Ascending aorta (tissue), 2 donors: ENCODE measurements around the gene DIPK1C. TPM values are rescaled to one million over a fixed set of nuclear protein-coding genes. Genes with fewer than 3 reads are reported as not detected.

Experiments used
- DNase-seq, 2 donors: peaks; one replicate each; pipeline ENCODE4 v3.0.0-alpha.2; 2019; ENCODE audit warnings: low spot score in 2 of 2
- H3K27ac ChIP-seq, 2 donors: fragments of 200-600 bp; sonication (generic); one replicate each; pipeline ENCODE4 v1.5.1; 2016 to 2017; ENCODE audit warnings: mild to moderate bottlenecking in 1 of 2
- H3K27me3 ChIP-seq: fragments of 200-600 bp; sonication (generic); one replicate; pipeline ENCODE4 v1.5.1; 2017
- H3K36me3 ChIP-seq, 2 donors: fragments of 200-600 bp; sonication (generic); one replicate each; pipeline ENCODE4 v1.5.1; 2016
- H3K4me1 ChIP-seq, 2 donors: fragments of 200-600 bp; sonication (generic); one replicate each; pipeline ENCODE4 v1.5.1; 2016 to 2017; ENCODE audit warnings: mild to moderate bottlenecking in 1 of 2
- H3K4me3 ChIP-seq, 2 donors: fragments of 200-600 bp; sonication (generic); one replicate each; pipeline ENCODE4 v1.5.1; 2016 to 2017; ENCODE audit warnings: mild to moderate bottlenecking in 1 of 2
- H3K9me3 ChIP-seq, 2 donors: fragments of 200-600 bp; sonication (generic); one replicate each; pipeline ENCODE4 v1.5.1; 2016
- intact Hi-C: fragments of 100-400 bp; cut with DNase I; formaldehyde crosslinking; loops from one replicate; pipeline ENCODE4 v1.15.1; 2023
- total RNA-seq: library from RNA; depleted of rRNA; stranded (reverse); fragments of >200 nt; gene quantifications from one replicate; pipeline ENCODE4 v1.1.0, GENCODE V29; 2016
- TF ChIP-seq, protein P1 (sequence below), 3 experiments: fragments of 200-600 bp in 2 of 3; fragments of 450-650 bp in 1 of 3; sonication (generic) in 2 of 3; IDR thresholded peaks; one replicate each; pipeline ENCODE4 v1.5.1; 2016 to 2019; ENCODE audit warnings: antibody characterized with exemption in 3 of 3, mild to moderate bottlenecking in 1 of 3, moderate library complexity in 1 of 3

DIPK1C gene
- total RNA-seq, 1 donor from 2014 or later, result not detected

DNA sequence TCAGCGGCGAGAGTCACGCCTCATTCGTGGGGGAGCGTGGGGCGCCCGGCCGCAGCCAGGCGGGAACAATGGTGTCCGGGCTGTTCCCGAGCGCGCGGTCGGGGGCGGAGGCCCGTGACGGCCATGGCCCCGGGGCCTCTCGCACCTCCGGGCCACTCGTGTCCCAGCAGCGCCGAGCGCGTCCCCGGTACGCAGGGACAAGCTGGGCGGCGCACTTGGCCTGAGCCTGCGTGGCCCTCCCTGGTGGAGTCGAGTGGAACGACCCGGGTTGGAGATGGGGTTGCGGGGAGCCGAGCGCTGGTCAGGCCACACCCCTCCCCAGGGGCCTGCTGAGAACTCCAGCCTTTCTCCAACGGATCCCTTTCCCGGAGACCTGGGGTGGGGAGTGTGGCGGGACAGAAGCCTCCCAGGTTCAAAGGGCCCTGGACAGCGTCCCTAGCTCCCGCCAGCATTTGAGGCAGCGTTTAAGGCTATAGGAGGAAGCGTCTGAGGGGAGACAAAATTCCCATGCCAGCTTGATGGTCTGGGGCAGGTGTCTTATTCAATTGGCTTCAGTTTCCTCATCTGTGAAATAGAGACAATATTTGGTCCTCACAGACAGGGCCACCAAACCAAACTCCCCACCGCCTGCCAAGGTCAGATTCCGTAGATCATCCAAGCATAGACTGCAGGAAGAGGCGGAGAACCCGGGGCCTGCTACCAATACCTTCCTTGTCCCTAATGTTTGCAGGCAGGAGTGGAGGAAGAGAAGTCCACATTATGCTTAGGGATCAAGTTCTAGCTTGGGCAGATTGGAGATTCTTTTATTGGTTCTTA is 39.6 kb upstream of the DIPK1C start:
- H3K36me3 ChIP-seq, result peaks cover under 1 to 10% of the 10 kb centered on the region in 2 donors
- peak in 1 of 2 donors; percentile 83 for DNase-seq
- peak overlapping the region; percentile 75 to 87 for H3K4me3 ChIP-seq
- peaks cover 0 to 9% of the 10 kb centered on the region in 2 donors for H3K4me1 ChIP-seq
- H3K9me3 ChIP-seq, result no peaks in the 10 kb centered on the region
- H3K27ac ChIP-seq, result peak overlapping the region; percentile 88 to 97
- no peaks in the 10 kb centered on the region for H3K27me3 ChIP-seq
- intact Hi-C loops, result loop anchor here (1.0 to 10.0 kb wide), 8 partner anchors 56 to 1998 kb away; partner anchors contain the start of genes PTGR3, TIMM21, ZNF407 and ZNF516
- TF ChIP-seq, protein P1, sequence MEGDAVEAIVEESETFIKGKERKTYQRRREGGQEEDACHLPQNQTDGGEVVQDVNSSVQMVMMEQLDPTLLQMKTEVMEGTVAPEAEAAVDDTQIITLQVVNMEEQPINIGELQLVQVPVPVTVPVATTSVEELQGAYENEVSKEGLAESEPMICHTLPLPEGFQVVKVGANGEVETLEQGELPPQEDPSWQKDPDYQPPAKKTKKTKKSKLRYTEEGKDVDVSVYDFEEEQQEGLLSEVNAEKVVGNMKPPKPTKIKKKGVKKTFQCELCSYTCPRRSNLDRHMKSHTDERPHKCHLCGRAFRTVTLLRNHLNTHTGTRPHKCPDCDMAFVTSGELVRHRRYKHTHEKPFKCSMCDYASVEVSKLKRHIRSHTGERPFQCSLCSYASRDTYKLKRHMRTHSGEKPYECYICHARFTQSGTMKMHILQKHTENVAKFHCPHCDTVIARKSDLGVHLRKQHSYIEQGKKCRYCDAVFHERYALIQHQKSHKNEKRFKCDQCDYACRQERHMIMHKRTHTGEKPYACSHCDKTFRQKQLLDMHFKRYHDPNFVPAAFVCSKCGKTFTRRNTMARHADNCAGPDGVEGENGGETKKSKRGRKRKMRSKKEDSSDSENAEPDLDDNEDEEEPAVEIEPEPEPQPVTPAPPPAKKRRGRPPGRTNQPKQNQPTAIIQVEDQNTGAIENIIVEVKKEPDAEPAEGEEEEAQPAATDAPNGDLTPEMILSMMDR (IDR thresholded peaks at IDR 0.05), result peak in 1 of 3 experiments; percentile 4

DNA sequence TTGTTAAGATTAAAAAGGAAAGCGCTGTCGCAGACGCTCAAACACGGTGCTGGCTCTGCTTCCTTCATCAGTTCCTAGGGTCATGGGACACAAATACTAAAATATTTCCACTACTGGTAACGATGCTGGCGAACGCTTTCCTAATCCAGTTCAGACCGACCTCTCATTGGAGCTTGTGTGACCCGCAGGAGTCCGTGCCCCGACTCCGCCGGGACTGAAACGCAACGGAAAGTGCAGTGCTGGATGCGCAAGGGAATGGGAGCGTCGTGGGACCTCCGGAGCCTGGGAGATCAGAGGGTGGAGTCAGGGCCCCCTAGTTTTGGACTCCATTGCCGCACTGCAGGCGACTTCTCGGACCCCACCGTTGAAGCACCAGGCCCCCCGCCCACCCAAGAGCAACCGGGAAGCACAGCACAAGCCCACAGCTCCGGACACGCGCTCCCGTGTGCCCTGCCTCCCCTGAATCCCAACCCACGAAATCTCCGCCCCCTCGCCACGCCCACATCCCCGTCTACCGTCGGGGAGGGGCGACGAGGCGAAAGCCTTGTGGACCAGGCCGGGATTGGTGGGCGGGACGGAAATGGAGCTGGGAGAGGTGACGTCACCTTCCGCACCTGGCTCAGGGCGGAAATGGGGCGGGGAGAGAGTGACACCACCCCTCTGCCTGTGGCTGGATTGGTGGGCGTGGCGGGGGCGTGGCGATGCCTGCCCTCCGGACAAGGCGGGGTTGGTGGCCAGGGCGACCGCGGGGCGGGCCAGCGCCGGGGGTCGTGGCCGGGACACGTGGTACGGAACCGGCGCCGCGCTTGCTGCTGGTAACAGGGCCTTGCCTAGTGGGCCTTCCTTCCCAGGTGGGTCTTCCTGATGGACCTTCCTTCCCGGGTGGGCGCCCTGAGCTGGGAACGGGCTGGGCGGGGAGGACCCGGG is 38.7 kb upstream of the DIPK1C start, which contains the start of gene CNDP2:
TSS of gene CNDP2 (plus strand) at position 783 of the 927 bp plus-strand sequence. CDS start 3,611 bp downstream, outside the sequence.
- peak; percentile 98 to 100 for DNase-seq
- Histone ChIP-seq H3K9me3 (no peaks in the 10 kb centered on the region), H3K27ac (peak within 1 kb of the TSS; percentile 88 to 97), H3K4me1 (peaks cover 0 to 9% of the 10 kb centered on the region in 2 donors), H3K36me3 (peaks cover 0 to 2% of the 10 kb centered on the region in 2 donors), H3K4me3 (peak within 1 kb of the TSS; percentile 75 to 87), H3K27me3 (no peaks in the 10 kb centered on the region)
- TF ChIP-seq, protein P1 (IDR thresholded peaks at IDR 0.05), result no peak
- intact Hi-C loops, result loop anchor here (1.0 to 10.0 kb wide), 9 partner anchors 56 to 1999 kb away; partner anchors contain the start of genes PTGR3, TIMM21, ZNF407 and ZNF516

DNA sequence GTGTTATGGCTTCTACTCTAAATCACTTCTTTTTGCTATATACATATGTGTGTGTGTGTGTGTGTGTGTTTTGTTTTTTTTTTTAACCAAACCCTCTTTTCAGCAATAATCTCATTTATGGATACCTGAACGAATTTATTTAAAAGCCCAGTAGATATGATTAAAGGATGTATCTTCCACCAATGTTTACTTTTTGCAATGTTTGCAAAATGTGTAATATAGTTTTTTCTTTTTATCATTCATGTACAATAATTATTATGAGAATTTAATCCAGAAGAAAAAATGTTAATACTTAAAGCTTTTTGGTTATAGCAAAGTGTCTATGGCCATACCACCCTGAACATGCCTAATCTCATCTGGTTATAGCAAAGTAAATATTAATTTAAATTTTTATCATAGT is 37.4 kb upstream of the DIPK1C start:
- H3K27ac ChIP-seq, result no peak overlapping the region
- H3K4me1 ChIP-seq, result peaks cover 0 to 9% of the 10 kb centered on the region in 2 donors
- intact Hi-C loops, result loop anchor here (10.0 kb wide), 2 partner anchors 1960 to 2000 kb away; partner anchors contain the start of gene ZNF516
- no peak overlapping the region for H3K4me3 ChIP-seq
- DNase-seq, result no peak
- H3K9me3 ChIP-seq, result no peaks in the 10 kb centered on the region
- no peaks in the 10 kb centered on the region for H3K36me3 ChIP-seq
- no peaks in the 10 kb centered on the region for H3K27me3 ChIP-seq
- TF ChIP-seq, protein P1 (IDR thresholded peaks at IDR 0.05), result no peak

DNA sequence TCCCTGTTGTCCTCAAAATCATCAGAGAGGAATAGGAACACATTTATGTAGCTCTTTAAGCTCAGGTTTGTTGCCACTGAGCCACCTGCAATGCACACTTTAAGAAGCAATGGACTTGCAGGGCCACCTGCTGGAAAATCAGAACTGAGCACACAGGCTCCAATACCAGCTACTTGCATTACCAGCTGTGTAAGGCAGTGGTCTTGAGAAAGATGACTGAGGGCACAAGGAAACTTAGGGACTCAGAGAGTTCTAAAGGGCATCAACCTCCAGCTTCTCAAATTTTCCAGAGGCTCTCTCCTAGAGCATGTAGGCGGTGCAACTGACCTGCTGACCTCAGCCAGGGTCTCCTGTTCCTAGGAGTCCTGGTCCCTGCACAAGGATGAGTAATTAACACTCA is 36.6 kb upstream of the DIPK1C start:
- H3K36me3 ChIP-seq, result no peaks in the 10 kb centered on the region
- DNase-seq, result peak in 1 of 2 donors; percentile 67
- no peak overlapping the region for H3K27ac ChIP-seq
- H3K27me3 ChIP-seq, result no peaks in the 10 kb centered on the region
- intact Hi-C loops, result loop anchor here (10.0 kb wide), 2 partner anchors 1961 to 2001 kb away; partner anchors contain the start of gene ZNF516
- H3K4me1 ChIP-seq, result peaks cover 0 to 9% of the 10 kb centered on the region in 2 donors
- no peaks in the 10 kb centered on the region for H3K9me3 ChIP-seq
- TF ChIP-seq, protein P1 (IDR thresholded peaks at IDR 0.05), result peak; percentile 39 to 54 (median 41)
- H3K4me3 ChIP-seq, result no peak overlapping the region

DNA sequence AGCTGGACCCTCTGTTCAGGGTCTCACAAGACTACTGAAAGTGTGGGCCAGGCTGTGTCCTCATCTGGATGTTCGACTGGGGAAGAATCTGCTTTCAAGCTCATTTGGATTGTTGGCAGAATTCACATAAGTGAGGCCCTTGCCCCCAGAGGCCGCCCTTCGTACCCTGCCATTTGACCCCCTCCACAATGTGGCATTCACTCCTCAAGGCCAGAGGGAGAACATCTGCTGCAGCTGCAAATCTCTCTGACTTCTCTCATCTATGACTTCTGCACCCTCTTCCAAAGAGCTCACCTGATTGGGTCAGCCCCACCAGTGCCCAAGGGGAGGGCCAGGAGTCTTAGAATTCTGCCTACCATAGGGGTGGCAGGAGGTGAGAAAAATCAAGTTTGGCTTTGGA is 35.2 kb upstream of the DIPK1C start:
- Histone ChIP-seq H3K9me3 (no peaks in the 10 kb centered on the region), H3K4me1 (peaks cover 0 to 6% of the 10 kb centered on the region in 2 donors), H3K36me3 (no peaks in the 10 kb centered on the region), H3K27me3 (no peaks in the 10 kb centered on the region), H3K4me3 (no peak overlapping the region), H3K27ac (no peak overlapping the region)
- intact Hi-C loops, result loop anchor here (10.0 kb wide), 2 partner anchors 1963 to 2003 kb away; partner anchors contain the start of gene ZNF516
- DNase-seq, result peak in 1 of 2 donors; percentile 34
- TF ChIP-seq, protein P1 (IDR thresholded peaks at IDR 0.05), result no peak
